HCT116 (cell line): ENCODE measurements around the gene WFDC12. TPM values are rescaled to one million over a fixed set of nuclear protein-coding genes. Genes with fewer than 3 reads are reported as not detected.

Experiments
- ATAC-seq: fragments of 200-7000 bp; cut with Tn5 transposase; 2 replicates; pipeline ENCODE4 v1.9.1; 2020; ENCODE audit warnings: mild to moderate bottlenecking, moderate library complexity
- BruUV-seq: library from RNA; stranded (reverse); fragments of 400-500 nt; replicated peaks from 2 replicates; lab custom pipeline; 2021; lab: Mats Ljungman, UMichigan
- CTCF ChIA-PET: fragments of 300-600 bp; sonication (Branson Sonifier 250); formaldehyde crosslinking; loops from one replicate; lab custom pipeline; 2021; ENCODE audit warnings: antibody characterized with exemption; lab: Charles Lee
- POLR2A ChIA-PET: fragments of 300-600, 350-600 bp; sonication (Branson Sonifier 250); formaldehyde crosslinking; loops from one replicate; lab custom pipeline; 2021; ENCODE audit warnings: antibody characterized with exemption; lab: Charles Lee
- RAD21 ChIA-PET, 2 experiments: fragments of 300-600 bp; sonication (Branson Sonifier 250); formaldehyde crosslinking; loops; one replicate each; lab custom pipeline; 2023; ENCODE audit warnings: low total read pairs in 2 of 2; ENCODE audit not compliant: uncharacterized antibody in 2 of 2, unreplicated experiment in 2 of 2, low non-redundant PET in 1 of 2; lab: Charles Lee
- DNase-seq: peaks from one replicate; pipeline ENCODE4 v3.0.0-alpha.2; 2010; ENCODE audit warnings: low read depth, low spot score
- H2AFZ ChIP-seq: fragments of 200-600 bp; shearing (Covaris generic), sonication (generic); 2 replicates; pipeline ENCODE4 v1.6.1; 2017; ENCODE audit warnings: low read depth, mixed run types, mixed read lengths, antibody characterized with exemption, low read length; ENCODE audit not compliant: poor library complexity, severe bottlenecking
- H3K27ac ChIP-seq: 2 replicates; pipeline ENCODE4 v1.5.1; 2012; ENCODE audit warnings: low read depth, low read length
- H3K27me3 ChIP-seq: fragments of 200-600 bp; sonication (generic); 2 replicates; pipeline ENCODE4 v1.6.1; 2016; ENCODE audit warnings: mixed run types, low read length, mixed read lengths; ENCODE audit not compliant: insufficient read depth
- H3K36me3 ChIP-seq, 2 experiments: fragments of 200-500 bp in 1 of 2; fragments of 200-600 bp in 1 of 2; sonication (Bioruptor generic) in 1 of 2; sonication (generic) in 1 of 2; 2 replicates each; pipeline versions ENCODE4 v1.5.1 to v1.6.1; 2014 to 2016; ENCODE audit warnings: low read length in 2 of 2, inconsistent platforms in 1 of 2, mixed read lengths in 1 of 2, mixed run types in 1 of 2; ENCODE audit not compliant: insufficient read depth in 2 of 2, control insufficient read depth in 1 of 2
- H3K4me1 ChIP-seq, 2 experiments: fragments of 200-600 bp in 1 of 2; sonication (generic) in 1 of 2; 2 replicates each; pipeline versions ENCODE4 v1.5.1 to v1.6.1; 2012 to 2017; ENCODE audit warnings: low read length in 2 of 2, inconsistent platforms in 1 of 2, mild to moderate bottlenecking in 1 of 2, mixed read lengths in 1 of 2, mixed run types in 1 of 2, moderate library complexity in 1 of 2; ENCODE audit not compliant: insufficient read depth in 2 of 2, control insufficient read depth in 1 of 2
- H3K4me2 ChIP-seq: fragments of 200-600 bp; sonication (generic); 2 replicates; pipeline ENCODE4 v1.6.1; 2017; ENCODE audit warnings: mixed run types, low read length, mixed read lengths
- H3K4me3 ChIP-seq, 2 experiments: fragments of 200-600 bp in 1 of 2; sonication (generic) in 1 of 2; replicated peaks in 1 of 2; 2 replicates each; pipeline ENCODE4 v1.5.1; 2011 to 2016; ENCODE audit warnings: low read length in 2 of 2, control low read depth in 1 of 2, low read depth in 1 of 2, mild to moderate bottlenecking in 1 of 2, mixed read lengths in 1 of 2, mixed run types in 1 of 2
- H3K79me2 ChIP-seq: fragments of 200-600 bp; sonication (generic); 2 replicates; pipeline ENCODE4 v1.6.1; 2017; ENCODE audit warnings: mild to moderate bottlenecking, mixed run types, low read length, moderate library complexity, mixed read lengths; ENCODE audit not compliant: insufficient read depth
- H3K9ac ChIP-seq: fragments of 200-600 bp; sonication (generic); 2 replicates; pipeline ENCODE4 v1.6.1; 2016; ENCODE audit warnings: low read length, mixed read lengths
- H3K9me2 ChIP-seq: fragments of 200-600 bp; sonication (generic), shearing (Covaris generic); 2 replicates; pipeline ENCODE4 v1.6.1; 2017; ENCODE audit warnings: mixed run types, mild to moderate bottlenecking, moderate library complexity; ENCODE audit not compliant: insufficient read depth
- H3K9me3 ChIP-seq, 2 experiments: fragments of 200-500 bp in 1 of 2; fragments of 200-600 bp in 1 of 2; sonication (Bioruptor generic) in 1 of 2; sonication (generic) in 1 of 2; 2 replicates each; pipeline ENCODE4 v1.6.1; 2014 to 2017; ENCODE audit warnings: low read length in 2 of 2, mixed read lengths in 2 of 2, inconsistent platforms in 1 of 2, low read depth in 1 of 2, mild to moderate bottlenecking in 1 of 2, mixed run types in 1 of 2, moderate library complexity in 1 of 2; ENCODE audit not compliant: control insufficient read depth in 1 of 2, insufficient read depth in 1 of 2
- H4K20me1 ChIP-seq: fragments of 200-600 bp; sonication (generic), shearing (Covaris generic); 2 replicates; pipeline ENCODE4 v1.6.1; 2017; ENCODE audit warnings: mixed run types, mild to moderate bottlenecking, moderate library complexity; ENCODE audit not compliant: insufficient read depth
- CEBPB ChIP-seq: IDR thresholded peaks from 2 replicates; pipeline ENCODE4 v1.6.1; 2012; ENCODE audit warnings: low read depth
- EZH2 ChIP-seq: fragments of 200-600 bp; sonication (generic); IDR thresholded peaks from 2 replicates; pipeline ENCODE4 v1.6.1; 2017; ENCODE audit warnings: antibody characterized with exemption, mixed run types
- POLR2A ChIP-seq: IDR thresholded peaks from 2 replicates; pipeline ENCODE4 v1.7.0; 2011; ENCODE audit warnings: borderline replicate concordance; ENCODE audit not compliant: insufficient read depth, insufficient read length; ENCODE audit errors: extremely low read depth
- RAD21 ChIP-seq: IDR thresholded peaks from 2 replicates; pipeline ENCODE4 v1.6.1; 2012; ENCODE audit warnings: low read depth, mild to moderate bottlenecking
- TCF7L2 ChIP-seq: IDR thresholded peaks from 2 replicates; pipeline ENCODE4 v1.7.0; 2011; ENCODE audit warnings: borderline replicate concordance, inconsistent platforms; ENCODE audit not compliant: insufficient read depth, insufficient read length; ENCODE audit errors: extremely low read depth
- ZBTB33 ChIP-seq: IDR thresholded peaks from 2 replicates; pipeline ENCODE4 v1.6.1; 2011; ENCODE audit warnings: mild to moderate bottlenecking, low read length, moderate library complexity; ENCODE audit not compliant: insufficient replicate concordance; ENCODE audit errors: extremely low read depth
- intact Hi-C: fragments of 100-400 bp; cut with micrococcal nuclease; formaldehyde crosslinking; loops from 2 replicates; pipeline ENCODE4 v1.10.0; 2022
- total RNA-seq: library from RNA; stranded (reverse); gene quantifications from one replicate; pipeline ENCODE4 v1.2.1, GENCODE V29; 2021; ENCODE audit not compliant: unreplicated experiment

WFDC12 gene
- total RNA-seq, 1 experiment from 2014 or later, result not detected

GRCh38 chr20:45097485-45098102 lies 26.7 kb downstream of the WFDC12 start (continued):
- TF ChIP-seq ZBTB33, result no peak
- TF ChIP-seq CEBPB, result no peak
- TF ChIP-seq RAD21, result no peak

- Histone ChIP-seq H3K27me3 (no peaks in the 10 kb centered on the region), H3K36me3 (no peaks in the 10 kb centered on the region), H3K9ac (no peak overlapping the region), H2AFZ (no peak overlapping the region), H3K4me2 (no peak overlapping the region), H3K27ac (no peak overlapping the region), H3K79me2 (no peaks in the 10 kb centered on the region), H3K4me3 (no peak overlapping the region), H4K20me1 (no peaks in the 10 kb centered on the region), H3K4me1 (no peaks in the 10 kb centered on the region), H3K9me2 (no peaks in the 10 kb centered on the region), H3K9me3 (no peaks in the 10 kb centered on the region)
- intact Hi-C loops, result loop anchor here (1.0 kb wide), 1 partner anchor 52 kb away; no protein-coding TSS in a partner anchor
- DNase-seq, result no peak
- ATAC-seq, result no peak
- RAD21 ChIA-PET, result interaction anchor here (0.5 to 2.3 kb wide), 4 partner anchors 53 to 190 kb away, joined by 3 to 12 read pairs (median 6); no protein-coding TSS in a partner anchor
- CTCF ChIA-PET, result interaction anchor here (1.0 to 7.6 kb wide), 14 partner anchors 8 to 311 kb away, joined by 3 to 92 read pairs (median 6); no protein-coding TSS in a partner anchor
- no TSS peak for BruUV-seq
- POLR2A ChIA-PET, result interaction anchor here (0.9 kb wide), 1 partner anchor 85 kb away, joined by 3 read pairs; no protein-coding TSS in a partner anchor
- TF ChIP-seq EZH2 (no peak), TCF7L2 (no peak), POLR2A (no peak)
- TF ChIP-seq, all 23 proteins: peak for 0
Observed at GRCh38 chr20:45096781-45097180, 27.5 kb downstream of the WFDC12 start.
